ENCODE measurements around the gene METTL9.

DNA sequence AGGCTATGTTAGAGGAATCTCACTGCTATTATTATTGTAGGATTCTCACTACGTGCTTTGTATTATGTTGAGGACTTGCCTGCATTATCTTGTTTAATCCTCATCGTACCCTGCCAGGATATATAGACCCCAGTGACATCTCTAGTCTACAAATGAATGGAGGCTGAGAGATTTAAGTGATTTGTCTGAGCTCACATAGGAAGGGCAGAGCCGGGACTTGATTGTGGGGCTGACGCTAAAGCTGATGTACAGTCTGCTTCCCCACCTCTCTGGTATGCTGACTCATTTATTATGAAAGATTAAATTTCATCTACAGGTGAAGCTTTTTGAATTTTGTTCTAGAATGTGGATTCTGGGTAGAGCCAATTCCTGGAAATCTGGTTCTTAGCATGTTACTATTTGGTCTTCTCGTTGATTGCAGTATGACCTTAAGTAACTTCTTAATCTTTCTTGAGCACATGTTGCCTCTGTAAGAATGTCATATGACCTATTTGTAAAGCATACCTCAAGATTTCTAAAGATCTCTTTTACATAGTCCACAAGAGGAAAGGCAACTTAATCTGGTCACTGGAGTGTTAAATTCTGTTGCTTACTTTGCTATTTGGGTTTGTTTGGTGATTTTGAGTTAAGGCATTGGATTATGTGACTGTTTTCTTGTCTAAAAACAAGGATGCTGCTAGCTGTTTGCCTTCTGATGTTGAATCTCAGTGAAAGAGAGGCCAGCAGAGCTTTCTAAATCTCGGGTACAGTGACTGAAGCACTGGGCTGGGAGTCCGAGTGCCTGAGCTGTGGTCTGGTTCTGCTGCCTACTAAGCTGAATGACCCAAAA lies 12.4 kb downstream of the METTL9 start:
- TF ChIP-seq MYC (IDR thresholded peaks at IDR 0.05; ENCODE audit: low read depth, low read length) (no peak), POLR2A (IDR thresholded peaks at IDR 0.05; ENCODE audit: extremely low read depth, insufficient read length) (no peak)
- TF ChIP-seq, protein P1, sequence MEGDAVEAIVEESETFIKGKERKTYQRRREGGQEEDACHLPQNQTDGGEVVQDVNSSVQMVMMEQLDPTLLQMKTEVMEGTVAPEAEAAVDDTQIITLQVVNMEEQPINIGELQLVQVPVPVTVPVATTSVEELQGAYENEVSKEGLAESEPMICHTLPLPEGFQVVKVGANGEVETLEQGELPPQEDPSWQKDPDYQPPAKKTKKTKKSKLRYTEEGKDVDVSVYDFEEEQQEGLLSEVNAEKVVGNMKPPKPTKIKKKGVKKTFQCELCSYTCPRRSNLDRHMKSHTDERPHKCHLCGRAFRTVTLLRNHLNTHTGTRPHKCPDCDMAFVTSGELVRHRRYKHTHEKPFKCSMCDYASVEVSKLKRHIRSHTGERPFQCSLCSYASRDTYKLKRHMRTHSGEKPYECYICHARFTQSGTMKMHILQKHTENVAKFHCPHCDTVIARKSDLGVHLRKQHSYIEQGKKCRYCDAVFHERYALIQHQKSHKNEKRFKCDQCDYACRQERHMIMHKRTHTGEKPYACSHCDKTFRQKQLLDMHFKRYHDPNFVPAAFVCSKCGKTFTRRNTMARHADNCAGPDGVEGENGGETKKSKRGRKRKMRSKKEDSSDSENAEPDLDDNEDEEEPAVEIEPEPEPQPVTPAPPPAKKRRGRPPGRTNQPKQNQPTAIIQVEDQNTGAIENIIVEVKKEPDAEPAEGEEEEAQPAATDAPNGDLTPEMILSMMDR (IDR thresholded peaks at IDR 0.05; ENCODE audit: low read depth, low read length) = no peak
- TF ChIP-seq, protein P2, sequence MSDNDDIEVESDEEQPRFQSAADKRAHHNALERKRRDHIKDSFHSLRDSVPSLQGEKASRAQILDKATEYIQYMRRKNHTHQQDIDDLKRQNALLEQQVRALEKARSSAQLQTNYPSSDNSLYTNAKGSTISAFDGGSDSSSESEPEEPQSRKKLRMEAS (IDR thresholded peaks at IDR 0.05; ENCODE audit: low read depth, low read length) = no peak
